PC-3 (cell line): ENCODE data around the gene FAM76A.

Experiments used
- EZH2 ChIP-seq: fragments of 300-600 bp; sonication (generic); IDR thresholded peaks from one replicate; pipeline ENCODE4 v1.6.1; 2017; ENCODE audit warnings: antibody characterized with exemption, mild to moderate bottlenecking, low read length; ENCODE audit not compliant: unreplicated experiment
- EZH2phosphoT487 ChIP-seq: fragments of 300-600 bp; sonication (generic); IDR thresholded peaks from 2 replicates; pipeline ENCODE4 v1.6.1; 2018; ENCODE audit warnings: mild to moderate bottlenecking, antibody characterized with exemption, low read length, borderline replicate concordance
- TF ChIP-seq, protein P1 (sequence below): fragments of 300-600 bp; sonication (generic); conservative IDR thresholded peaks from 2 replicates; pipeline ENCODE4 v1.5.1; 2017; ENCODE audit warnings: antibody characterized with exemption, low read depth, mild to moderate bottlenecking, low read length

DNA sequence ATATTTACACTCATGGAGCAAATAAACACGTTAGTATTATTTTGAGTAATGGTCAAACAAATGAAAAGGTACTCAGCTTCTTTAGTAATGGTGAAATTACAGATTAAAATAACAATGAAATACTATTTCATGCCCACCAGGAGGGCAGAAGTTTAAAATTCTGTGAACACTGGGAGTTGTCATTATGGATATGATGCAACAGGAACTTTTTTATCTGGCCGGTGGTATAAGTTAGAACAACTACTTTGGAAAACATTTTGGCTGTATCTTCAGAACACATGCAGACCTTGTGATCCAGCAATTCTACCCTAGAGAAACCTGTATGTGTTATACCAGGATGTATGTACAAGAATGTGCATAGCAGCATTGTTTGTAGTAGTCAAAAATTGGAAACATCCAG, 81.6 kb downstream of the FAM76A start:
- TF ChIP-seq, protein P1, sequence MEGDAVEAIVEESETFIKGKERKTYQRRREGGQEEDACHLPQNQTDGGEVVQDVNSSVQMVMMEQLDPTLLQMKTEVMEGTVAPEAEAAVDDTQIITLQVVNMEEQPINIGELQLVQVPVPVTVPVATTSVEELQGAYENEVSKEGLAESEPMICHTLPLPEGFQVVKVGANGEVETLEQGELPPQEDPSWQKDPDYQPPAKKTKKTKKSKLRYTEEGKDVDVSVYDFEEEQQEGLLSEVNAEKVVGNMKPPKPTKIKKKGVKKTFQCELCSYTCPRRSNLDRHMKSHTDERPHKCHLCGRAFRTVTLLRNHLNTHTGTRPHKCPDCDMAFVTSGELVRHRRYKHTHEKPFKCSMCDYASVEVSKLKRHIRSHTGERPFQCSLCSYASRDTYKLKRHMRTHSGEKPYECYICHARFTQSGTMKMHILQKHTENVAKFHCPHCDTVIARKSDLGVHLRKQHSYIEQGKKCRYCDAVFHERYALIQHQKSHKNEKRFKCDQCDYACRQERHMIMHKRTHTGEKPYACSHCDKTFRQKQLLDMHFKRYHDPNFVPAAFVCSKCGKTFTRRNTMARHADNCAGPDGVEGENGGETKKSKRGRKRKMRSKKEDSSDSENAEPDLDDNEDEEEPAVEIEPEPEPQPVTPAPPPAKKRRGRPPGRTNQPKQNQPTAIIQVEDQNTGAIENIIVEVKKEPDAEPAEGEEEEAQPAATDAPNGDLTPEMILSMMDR: no peak
- TF ChIP-seq EZH2 (no peak), EZH2phosphoT487 (no peak)
